HepG2 (cell line): ENCODE results near the gene VEGFA. TPM values are rescaled to one million over a fixed set of nuclear protein-coding genes. Genes with fewer than 3 reads are reported as not detected.

Source experiments
- ATAC-seq: fragments of 200-7000 bp; cut with Tn5 transposase; 3 replicates; pipeline ENCODE4 v1.9.1; 2020; ENCODE audit warnings: mild to moderate bottlenecking, moderate library complexity
- BruUV-seq: library from RNA; stranded (reverse); fragments of 400-500 nt; replicated peaks from 2 replicates; lab custom pipeline; 2021; lab: Mats Ljungman, UMichigan
- CTCF ChIA-PET: fragments of 300-600 bp; formaldehyde crosslinking; extraction: SDS; loops from one replicate; lab custom pipeline; 2021; ENCODE audit warnings: low total read pairs, inconsistent platforms, low intra/inter-chr PET ratio; lab: Yijun Ruan, JAX
- POLR2A ChIA-PET: fragments of 350-600 bp; sonication (Branson Sonifier 250); formaldehyde crosslinking; loops from one replicate; lab custom pipeline; 2020; ENCODE audit warnings: antibody characterized with exemption, inconsistent platforms; lab: Yijun Ruan, JAX
- DNase-seq: peaks from one replicate; pipeline ENCODE4 v3.0.0-alpha.2; 2015; ENCODE audit warnings: low spot score
- FAIRE-seq: peaks from 3 replicates; lab custom pipeline; 2011; peaks lifted over from hg19 to GRCh38; lab: Jason Lieb, UNC
- H2AFZ ChIP-seq: one replicate; pipeline ENCODE4 v1.6.1; 2011; ENCODE audit warnings: low read length, inconsistent platforms
- H3K27ac ChIP-seq: fragments of 300-600 bp; 3 replicates; pipeline ENCODE4 v1.8.0; 2011; ENCODE audit warnings: mixed run types, mild to moderate bottlenecking, mixed read lengths, low read length, inconsistent platforms; ENCODE audit not compliant: insufficient read depth; ENCODE audit errors: extremely low read length
- H3K27me3 ChIP-seq, 2 experiments: fragments of 200-600 bp in 1 of 2; 2 replicates in 1 of 2; 3 replicates in 1 of 2; pipeline versions ENCODE4 v1.6.0 to v1.8.0; 2011; ENCODE audit warnings: low read length in 2 of 2, mild to moderate bottlenecking in 2 of 2, moderate library complexity in 2 of 2, inconsistent platforms in 1 of 2; ENCODE audit not compliant: insufficient read depth in 2 of 2, control insufficient read depth in 1 of 2
- H3K36me3 ChIP-seq, 2 experiments: fragments of 200-600 bp in 1 of 2; replicated peaks in 1 of 2; 2 replicates in 1 of 2; 3 replicates in 1 of 2; pipeline versions ENCODE4 v1.5.1 to v1.8.0; 2011; ENCODE audit warnings: low read length in 2 of 2, inconsistent platforms in 1 of 2; ENCODE audit not compliant: insufficient read depth in 2 of 2, control insufficient read depth in 1 of 2
- H3K4me1 ChIP-seq: 2 replicates; pipeline ENCODE4 v1.5.1; 2012; ENCODE audit warnings: low read length, inconsistent platforms; ENCODE audit not compliant: insufficient read depth
- H3K4me2 ChIP-seq: 2 replicates; pipeline ENCODE4 v1.6.0; 2011; ENCODE audit warnings: low read depth, low read length, inconsistent platforms
- H3K4me3 ChIP-seq, 3 experiments: fragments of 200-600 bp in 1 of 3; sonication (generic), shearing (Covaris generic) in 1 of 3; replicated peaks in 1 of 3; 2 replicates each; pipeline ENCODE4 v1.5.1; 2011 to 2016; ENCODE audit warnings: low read length in 3 of 3, inconsistent platforms in 2 of 3, low read depth in 2 of 3, mild to moderate bottlenecking in 2 of 3, control low read depth in 1 of 3, mixed read lengths in 1 of 3; ENCODE audit not compliant: insufficient read depth in 1 of 3
- H3K79me2 ChIP-seq: one replicate; pipeline ENCODE4 v1.6.1; 2011; ENCODE audit warnings: low read length, inconsistent platforms; ENCODE audit not compliant: insufficient read depth
- H3K9ac ChIP-seq: 2 replicates; pipeline ENCODE4 v1.6.0; 2011; ENCODE audit warnings: mild to moderate bottlenecking, low read depth, low read length, inconsistent platforms; ENCODE audit not compliant: insufficient read depth
- H3K9me3 ChIP-seq: 2 replicates; pipeline ENCODE4 v1.5.1; 2012; ENCODE audit warnings: mild to moderate bottlenecking, low read length
- H4K20me1 ChIP-seq: 2 replicates; pipeline ENCODE4 v1.6.0; 2011; ENCODE audit warnings: inconsistent platforms, mild to moderate bottlenecking, low read length, moderate library complexity; ENCODE audit not compliant: insufficient read depth
- HNRNPK ChIP-seq: fragments of 200-400 bp; formaldehyde crosslinking; IDR thresholded peaks from 2 replicates; pipeline ENCODE4 v1.6.1; 2018; ENCODE audit warnings: low read length, low read depth, moderate library complexity, mild to moderate bottlenecking; ENCODE audit not compliant: poor library complexity, severe bottlenecking
- MAZ ChIP-seq, 2 experiments: sonication (generic) in 1 of 2; formaldehyde crosslinking in 1 of 2; IDR thresholded peaks; 2 replicates each; pipeline versions ENCODE4 v1.5.0 to v1.6.1; 2012 to 2020; ENCODE audit warnings: low read depth in 2 of 2, mild to moderate bottlenecking in 2 of 2, borderline replicate concordance in 1 of 2, improper control_type of control experiment in 1 of 2, low read length in 1 of 2, missing genetic modification reagents in 1 of 2, moderate library complexity in 1 of 2
- MIER3 ChIP-seq: IDR thresholded peaks from 2 replicates; pipeline ENCODE4 v1.6.1; 2016; ENCODE audit warnings: missing compliant biosample characterization, borderline replicate concordance
- POLR2A ChIP-seq, 2 experiments: IDR thresholded peaks; 2 replicates each; pipeline ENCODE4 v1.6.1; 2011; ENCODE audit warnings: low read depth in 2 of 2, low read length in 2 of 2, mild to moderate bottlenecking in 1 of 2, moderate library complexity in 1 of 2; ENCODE audit not compliant: insufficient read depth in 1 of 2
- POLR2G ChIP-seq: fragments of 200-400 bp; formaldehyde crosslinking; IDR thresholded peaks from 2 replicates; pipeline ENCODE4 v1.6.1; 2018; ENCODE audit warnings: mild to moderate bottlenecking, low read depth, low read length, moderate library complexity
- RCOR2 ChIP-seq: IDR thresholded peaks from 2 replicates; pipeline ENCODE4 v1.6.1; 2016; ENCODE audit warnings: missing biosample characterization, missing genetic modification reagents
- SKIL ChIP-seq: sonication (generic); formaldehyde crosslinking; IDR thresholded peaks from 2 replicates; pipeline ENCODE4 v1.8.0; 2022; ENCODE audit warnings: missing genetic modification reagents, mild to moderate bottlenecking, moderate library complexity, borderline replicate concordance
- SRF ChIP-seq: IDR thresholded peaks from 2 replicates; pipeline ENCODE4 v1.6.1; 2011; ENCODE audit warnings: mild to moderate bottlenecking, low read depth, low read length, moderate library complexity
- SRSF4 ChIP-seq: fragments of 200-400 bp; formaldehyde crosslinking; IDR thresholded peaks from one replicate; pipeline ENCODE4 v1.6.1; 2018; ENCODE audit warnings: mild to moderate bottlenecking, low read depth, low read length, moderate library complexity; ENCODE audit not compliant: poor library complexity, severe bottlenecking
- ZBTB2 ChIP-seq: sonication (generic); formaldehyde crosslinking; IDR thresholded peaks from 2 replicates; pipeline ENCODE4 v1.8.0; 2022; ENCODE audit warnings: low read depth, missing genetic modification reagents
- ZNF687 ChIP-seq: sonication (generic); formaldehyde crosslinking; IDR thresholded peaks from 2 replicates; pipeline ENCODE4 v1.5.1; 2020; ENCODE audit warnings: mild to moderate bottlenecking, missing genetic modification reagents, moderate library complexity
- WGBS: methylation state at CpG from one replicate; pipeline ENCODE4 v1.1.6; 2017; ENCODE audit warnings: low lambda C conversion rate; 5-methylcytosine and 5-hydroxymethylcytosine counted together
- in situ Hi-C: cut with HindIII; loops from 2 replicates; pipeline ENCODE4 v1.10.0; 2017; ENCODE audit warnings: low pct_unique_long_range_greater_than_20kb; ENCODE audit not compliant: extremely low pct_ligation_motif_present
- intact Hi-C: fragments of 100-400 bp; cut with micrococcal nuclease; formaldehyde crosslinking; loops from one replicate; pipeline ENCODE4 v1.10.0; 2022; ENCODE audit not compliant: unreplicated experiment
- polyA plus RNA-seq, 8 experiments: library from polyadenylated mRNA; depleted of rRNA in 3 of 8; stranded (reverse) in 7 of 8; unstranded in 1 of 8; fragments of >200 nt; fragmentation: Illumina TruSeq in 4 of 8; extraction: Trizol in 4 of 8; gene quantifications; 2 replicates each; pipeline versions ENCODE4 v1.2.1 to v1.2.3, GENCODE V29; 2011 to 2016; ENCODE audit warnings: low read depth in 4 of 8, missing spikeins in 1 of 8, mixed read lengths in 1 of 8; ENCODE audit not compliant: insufficient read depth in 1 of 8
- total RNA-seq, 5 experiments: library from RNA; depleted of rRNA; stranded (reverse); fragments of >200 nt; fragmentation: Illumina TruSeq; extraction: Trizol; gene quantifications; 2 replicates each; pipeline ENCODE4 v1.2.3, GENCODE V29; 2016; ENCODE audit warnings: low read depth in 1 of 5

The VEGFA gene
- total and polyA plus RNA-seq, 2 of the 13 experiments (the other 11 are each of a cell fraction or from before 2014, with no cell fraction given), result 68.1 to 629 TPM

- TF ChIP-seq SKIL (CRISPR knock-in tag), result peak; percentile 65; the same call in 1 of the 2 replicates
These were observed 957 bp upstream of the VEGFA start (continued) for GRCh38 chr6:43768983-43769525.

- Histone ChIP-seq H3K9me3 (no peaks in the 10 kb centered on the region), H3K9ac (peak overlapping the region; percentile 97), H3K4me3 (peak overlapping the region; percentile 90 to 98 (median 95)), H3K4me1 (peaks cover 64% of the 10 kb centered on the region), H3K79me2 (peaks cover 54% of the 10 kb centered on the region), H2AFZ (no peak overlapping the region), H3K36me3 (peaks cover 6 to 20% of the 10 kb centered on the region in 2 experiments), H3K27ac (peak overlapping the region; percentile 86), H3K4me2 (peak overlapping the region; percentile 79), H4K20me1 (peaks cover 43% of the 10 kb centered on the region), H3K27me3 (no peaks in the 10 kb centered on the region; a peak in 1 of 5 replicates)
- CTCF ChIA-PET, result interaction anchor here (0.9 to 3.3 kb wide), 8 partner anchors 47 to 309 kb away, joined by 3 to 33 read pairs (median 5); no protein-coding TSS in a partner anchor
- BruUV-seq, result TSS peak; percentile 75
- intact Hi-C loops (loop anchor here (5.0 kb wide), 1 partner anchor 87 kb away; no protein-coding TSS in a partner anchor), in situ Hi-C loops (loop anchor here (5.0 kb wide), 3 partner anchors 37 to 307 kb away; no protein-coding TSS in a partner anchor)
- no peak for FAIRE-seq
- DNase-seq, result peak; percentile 45
- POLR2A ChIA-PET, result interaction anchor here (0.6 to 4.5 kb wide), 45 partner anchors 9 to 486 kb away, joined by 3 to 59 read pairs (median 8); partner anchors contain the start of genes GTPBP2, HSP90AB1, MAD2L1BP and MRPS18A
- peak; percentile 5 for ATAC-seq
- WGBS, result 1% methylated on average over 55 of the region's 84 CpGs
- no peak for TF ChIP-seq POLR2A (IDR thresholded peaks at IDR 0.05; ENCODE audit: insufficient read depth in 1 of 2, low read depth in 2 of 2, low read length in 2 of 2)
- TF ChIP-seq SRSF4, result peak; percentile 27
- TF ChIP-seq ZNF687 (CRISPR knock-in tag), result no peak
- TF ChIP-seq MAZ (IDR thresholded peaks at IDR 0.05; ENCODE audit: borderline replicate concordance, low read depth, low read length), result no peak
- TF ChIP-seq MAZ (CRISPR knock-in tag; IDR thresholded peaks at IDR 0.05; ENCODE audit: low read depth), result no peak
- no peak for TF ChIP-seq RCOR2 (CRISPR knock-in tag)
- TF ChIP-seq ZBTB2, result no peak
- no peak for TF ChIP-seq MIER3 (CRISPR knock-in tag)
- no peak for TF ChIP-seq SRF
- TF ChIP-seq POLR2G, result peak; percentile 74
- peak; percentile 29 for TF ChIP-seq HNRNPK
These were observed 580 bp downstream of the VEGFA start for GRCh38 chr6:43770372-43771209.
